MM.1S (cell line): ENCODE results near the gene CLTCL1.

Experiments used
- CTCF ChIP-seq: fragments of 300-600 bp; sonication (generic); IDR thresholded peaks from 2 replicates; pipeline ENCODE4 v1.5.1; 2016; ENCODE audit warnings: antibody characterized with exemption, low read length, mixed read lengths
- EZH2 ChIP-seq: fragments of 300-600 bp; sonication (generic); optimal IDR thresholded peaks from 2 replicates; pipeline ENCODE3; 2017; ENCODE audit warnings: low read depth, mild to moderate bottlenecking, antibody characterized with exemption, low read length, mixed read lengths
- EZH2phosphoT487 ChIP-seq: fragments of 300-600 bp; sonication (generic); IDR thresholded peaks from 2 replicates; pipeline ENCODE4 v1.6.1; 2018; ENCODE audit warnings: antibody characterized with exemption, low read length

GRCh38 chr22:19213001-19213400 lies 78.5 kb downstream of the CLTCL1 start:
- TF ChIP-seq CTCF (no peak), EZH2 (no peak), EZH2phosphoT487 (no peak)
